Measurements from ENCODE around the gene GSTT2.
"Not testable (repeated sequence)": the region's sequence is repeated elsewhere in the genome, so short reads cannot be mapped to it uniquely, and the experiment has no call there.

Gene GSTT2

DNA sequence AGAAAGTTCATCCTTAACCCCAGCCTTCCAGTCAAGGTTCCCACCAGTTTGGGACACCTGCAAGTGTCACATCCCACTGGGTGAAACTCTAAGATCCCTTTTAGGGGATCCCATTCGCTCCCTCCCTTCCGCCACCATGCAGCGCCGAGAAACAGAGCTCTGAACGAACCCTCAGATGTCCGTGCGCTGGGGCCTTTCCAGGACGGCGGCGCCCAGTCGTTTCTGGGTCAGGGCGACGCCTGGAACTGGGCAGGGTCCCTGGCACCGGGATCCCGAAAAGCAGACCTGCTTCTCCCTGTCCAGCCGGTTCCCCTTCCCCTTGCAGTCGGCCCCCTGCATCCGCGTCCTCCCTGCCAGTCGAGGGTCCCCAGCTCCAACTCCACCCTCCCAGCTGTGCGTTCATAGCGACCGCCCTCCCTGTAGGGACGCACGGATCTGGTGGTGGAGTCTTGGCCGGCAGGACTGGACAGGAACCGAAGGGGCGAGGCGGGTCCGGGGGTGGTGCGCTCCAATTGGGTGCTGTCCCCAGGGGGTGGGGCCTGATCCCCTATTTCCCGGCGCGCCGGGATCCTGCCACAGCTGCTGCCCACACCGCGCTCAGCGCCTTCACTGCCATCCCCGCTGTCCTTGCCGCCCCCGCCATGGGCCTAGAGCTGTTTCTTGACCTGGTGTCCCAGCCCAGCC, at the start of gene GSTT2:
Gene GSTT2 (plus strand): TSS at position 578 of the 684 bp plus-strand sequence.
- not testable (repeated sequence) for DNase-seq (ENCODE audit: low read depth); H3K4me3 ChIP-seq (ENCODE audit: low read length)

DNA sequence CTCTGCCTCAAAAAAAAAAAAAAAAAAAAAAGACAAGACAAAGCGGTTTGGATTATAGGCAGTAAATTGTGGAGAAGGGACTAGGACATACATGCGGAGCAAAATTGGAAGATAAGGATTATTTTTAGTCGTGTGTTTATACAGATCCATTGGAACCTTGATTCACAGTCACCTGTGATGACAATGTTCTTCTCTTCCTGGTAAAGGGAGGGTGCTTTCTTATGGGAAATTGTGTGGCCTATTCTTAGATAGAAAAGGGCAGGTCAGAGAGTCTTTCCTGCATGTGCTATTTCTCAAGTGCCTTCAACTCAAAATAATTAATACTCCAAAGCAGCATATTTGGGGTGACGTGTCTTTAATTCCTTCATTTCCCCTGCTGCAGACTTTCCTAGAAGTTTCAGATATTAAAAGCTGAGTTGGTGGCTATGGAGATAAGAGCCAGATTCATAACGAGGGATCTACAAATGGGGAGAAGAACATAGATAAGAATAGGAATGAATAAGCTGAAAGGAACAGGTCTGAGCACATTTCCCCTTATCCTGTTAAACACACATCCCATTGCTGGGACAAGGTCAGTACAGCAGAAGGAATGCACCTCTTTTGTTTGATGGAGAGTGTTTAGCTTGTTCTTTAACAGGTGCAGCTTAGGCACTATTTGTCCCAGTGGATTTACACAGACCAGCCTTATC, 41.5 kb upstream of the GSTT2 start:
- H3K4me3 ChIP-seq (ENCODE audit: low read length): no peak overlapping the region
- DNase-seq (ENCODE audit: low read depth): no peak
- TF ChIP-seq, protein P1, sequence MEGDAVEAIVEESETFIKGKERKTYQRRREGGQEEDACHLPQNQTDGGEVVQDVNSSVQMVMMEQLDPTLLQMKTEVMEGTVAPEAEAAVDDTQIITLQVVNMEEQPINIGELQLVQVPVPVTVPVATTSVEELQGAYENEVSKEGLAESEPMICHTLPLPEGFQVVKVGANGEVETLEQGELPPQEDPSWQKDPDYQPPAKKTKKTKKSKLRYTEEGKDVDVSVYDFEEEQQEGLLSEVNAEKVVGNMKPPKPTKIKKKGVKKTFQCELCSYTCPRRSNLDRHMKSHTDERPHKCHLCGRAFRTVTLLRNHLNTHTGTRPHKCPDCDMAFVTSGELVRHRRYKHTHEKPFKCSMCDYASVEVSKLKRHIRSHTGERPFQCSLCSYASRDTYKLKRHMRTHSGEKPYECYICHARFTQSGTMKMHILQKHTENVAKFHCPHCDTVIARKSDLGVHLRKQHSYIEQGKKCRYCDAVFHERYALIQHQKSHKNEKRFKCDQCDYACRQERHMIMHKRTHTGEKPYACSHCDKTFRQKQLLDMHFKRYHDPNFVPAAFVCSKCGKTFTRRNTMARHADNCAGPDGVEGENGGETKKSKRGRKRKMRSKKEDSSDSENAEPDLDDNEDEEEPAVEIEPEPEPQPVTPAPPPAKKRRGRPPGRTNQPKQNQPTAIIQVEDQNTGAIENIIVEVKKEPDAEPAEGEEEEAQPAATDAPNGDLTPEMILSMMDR (conservative IDR thresholded peaks at IDR 0.05; ENCODE audit: low read length): no peak

DNA sequence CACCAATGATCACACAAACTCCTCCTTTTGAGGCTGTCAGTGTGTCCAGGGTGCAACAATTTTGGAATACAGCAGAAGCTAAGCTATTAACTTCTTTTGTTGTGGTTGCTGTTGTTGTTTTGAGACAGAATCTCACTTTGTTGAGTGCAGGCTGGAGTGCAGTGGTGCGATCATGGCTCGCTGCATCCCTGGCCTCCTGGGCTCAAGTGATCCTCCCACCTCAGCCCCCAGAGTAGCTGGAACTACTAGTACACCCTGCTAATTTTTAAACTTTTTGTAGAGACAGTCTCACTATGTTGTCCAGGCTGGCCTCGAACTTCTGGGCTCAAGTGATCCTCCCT, 40.9 kb upstream of the GSTT2 start:
- TF ChIP-seq, protein P1 (conservative IDR thresholded peaks at IDR 0.05; ENCODE audit: low read length): no peak
- DNase-seq (ENCODE audit: low read depth): no peak
- no peak overlapping the region for H3K4me3 ChIP-seq (ENCODE audit: low read length)

DNA sequence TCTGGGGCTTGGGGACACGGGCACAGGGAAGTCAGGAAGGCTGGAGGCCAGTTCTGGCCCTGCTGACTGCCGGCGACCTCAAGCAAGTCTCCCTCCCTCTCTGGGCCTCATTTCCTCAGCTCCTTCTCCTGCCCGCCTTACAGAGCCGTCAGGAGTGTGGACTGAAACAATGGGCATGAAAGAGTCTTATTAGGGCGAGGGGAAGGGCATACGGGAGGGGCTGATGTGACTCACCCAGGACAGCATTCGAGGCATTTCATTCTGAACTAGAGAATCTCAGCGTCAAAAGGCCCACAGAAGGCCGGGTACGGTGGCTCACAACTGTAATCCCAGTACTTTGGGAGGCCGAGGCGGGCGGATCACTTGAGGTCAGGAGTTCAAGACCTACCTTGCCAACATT, 39.8 kb upstream of the GSTT2 start:
- DNase-seq (ENCODE audit: low read depth); H3K4me3 ChIP-seq (ENCODE audit: low read length): not testable (repeated sequence)

DNA sequence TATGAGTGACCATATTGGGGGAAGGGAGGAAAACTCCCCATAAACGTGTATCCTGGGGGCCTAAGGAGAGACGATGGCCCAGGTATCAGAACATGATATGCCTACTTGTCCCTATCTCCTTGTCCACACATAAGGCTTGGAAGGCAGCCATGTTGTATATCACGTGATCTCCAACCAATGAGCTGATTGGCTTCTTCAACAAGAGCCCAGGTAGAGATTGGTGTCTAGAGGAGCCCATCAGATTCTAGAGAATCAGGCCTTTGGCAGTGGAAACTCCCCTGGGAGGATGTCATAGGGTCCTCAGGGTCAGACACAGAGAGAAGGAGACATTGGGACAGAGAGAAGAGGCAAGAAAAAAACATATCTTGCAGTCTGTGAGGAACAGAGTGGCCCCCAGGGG, 32.5 kb upstream of the GSTT2 start:
- DNase-seq (ENCODE audit: low read depth); H3K4me3 ChIP-seq (ENCODE audit: low read length): not testable (repeated sequence)

DNA sequence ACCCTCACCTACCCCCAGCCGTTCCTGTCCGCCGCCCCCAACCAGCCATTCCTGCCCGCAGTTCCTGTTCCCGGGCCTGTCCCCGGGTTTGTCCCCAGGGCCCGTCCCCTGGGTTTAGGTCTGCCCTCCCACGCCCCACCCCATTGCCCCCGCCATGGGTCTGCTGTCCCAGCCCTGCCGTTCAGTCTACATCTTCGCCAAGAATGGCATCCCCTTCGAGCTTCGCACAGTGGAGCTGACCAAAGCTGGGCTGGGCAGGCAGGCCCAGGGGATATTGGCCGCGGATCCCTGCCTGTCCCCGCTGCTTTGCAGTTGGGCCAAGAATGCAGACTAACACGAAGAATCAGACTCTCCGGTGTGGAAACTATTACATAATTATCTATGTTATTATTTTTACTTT, 30.2 kb upstream of the GSTT2 start:
- DNase-seq (ENCODE audit: low read depth); H3K4me3 ChIP-seq (ENCODE audit: low read length): not testable (repeated sequence)

DNA sequence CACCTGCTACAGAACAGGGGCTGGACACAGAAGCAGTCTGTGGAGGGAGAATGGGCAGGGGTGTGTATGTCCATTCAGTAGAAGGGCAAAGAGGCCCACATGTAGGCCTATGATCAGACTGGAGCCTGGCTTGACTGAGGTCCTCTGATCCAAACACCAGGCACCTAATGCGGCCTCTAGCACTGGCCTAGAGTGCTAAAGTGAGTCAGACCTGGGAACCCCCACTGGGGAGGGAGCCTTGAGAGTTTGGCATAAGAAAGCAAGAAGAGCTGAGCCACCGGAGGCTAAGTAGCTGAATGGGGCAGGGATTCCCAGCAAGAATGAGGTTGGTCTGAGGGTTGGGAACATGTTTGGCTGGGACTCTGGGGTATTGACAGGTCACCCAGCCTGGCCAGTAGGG, 28.6 kb upstream of the GSTT2 start:
- H3K4me3 ChIP-seq (ENCODE audit: low read length); DNase-seq (ENCODE audit: low read depth): not testable (repeated sequence)

DNA sequence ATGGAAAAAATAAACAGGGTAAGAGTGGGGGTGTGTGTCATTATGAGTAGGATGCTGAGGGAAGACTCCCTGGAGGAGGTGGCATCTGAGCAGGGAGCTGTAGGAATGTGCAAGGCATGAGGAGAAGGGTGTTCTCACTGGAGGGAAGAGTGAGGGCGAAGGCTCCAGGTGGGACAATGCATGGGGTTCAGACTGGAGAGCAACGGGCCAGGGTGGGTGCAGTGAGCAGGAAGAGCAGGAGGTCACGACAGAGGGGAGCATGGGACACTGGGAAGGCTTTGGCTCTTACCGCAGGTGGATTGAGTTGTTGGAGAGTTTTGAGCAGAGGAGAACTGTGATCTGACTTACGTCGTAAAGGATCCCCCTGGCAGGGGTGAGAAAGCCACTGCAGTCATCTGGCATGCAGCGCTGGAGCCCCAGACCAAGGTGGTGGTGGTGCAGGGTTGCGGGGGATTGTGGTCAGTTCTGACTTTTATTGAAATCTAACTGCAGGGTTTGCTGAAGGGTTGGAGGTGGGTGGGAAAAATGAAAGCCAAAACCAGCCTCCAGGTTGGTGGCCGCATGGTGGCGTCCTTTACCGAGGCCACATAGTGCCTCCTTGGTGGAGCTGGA, 27.0 kb upstream of the GSTT2 start:
- not testable (repeated sequence) for DNase-seq (ENCODE audit: low read depth); H3K4me3 ChIP-seq (ENCODE audit: low read length)

DNA sequence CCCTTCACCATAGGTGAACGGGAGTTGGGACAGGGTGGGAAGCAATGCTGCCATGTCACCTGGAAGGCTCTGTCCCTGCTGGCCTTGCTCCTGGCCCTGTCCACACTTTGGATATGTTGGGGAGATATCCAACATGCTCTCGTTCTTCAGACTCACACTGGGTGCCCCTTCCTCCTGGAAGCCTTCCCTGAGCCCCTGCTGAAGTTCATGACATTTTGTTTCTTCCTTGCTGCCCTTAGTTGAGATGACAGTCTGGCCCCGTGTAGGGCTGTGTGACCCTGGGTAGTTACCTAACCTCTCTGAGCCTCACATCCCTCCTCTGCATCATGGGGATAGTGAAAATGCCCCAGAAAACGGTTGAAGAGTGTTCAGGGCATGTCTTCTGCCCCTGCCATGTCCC, 26.4 kb upstream of the GSTT2 start:
- not testable (repeated sequence) for DNase-seq (ENCODE audit: low read depth); H3K4me3 ChIP-seq (ENCODE audit: low read length)

DNA sequence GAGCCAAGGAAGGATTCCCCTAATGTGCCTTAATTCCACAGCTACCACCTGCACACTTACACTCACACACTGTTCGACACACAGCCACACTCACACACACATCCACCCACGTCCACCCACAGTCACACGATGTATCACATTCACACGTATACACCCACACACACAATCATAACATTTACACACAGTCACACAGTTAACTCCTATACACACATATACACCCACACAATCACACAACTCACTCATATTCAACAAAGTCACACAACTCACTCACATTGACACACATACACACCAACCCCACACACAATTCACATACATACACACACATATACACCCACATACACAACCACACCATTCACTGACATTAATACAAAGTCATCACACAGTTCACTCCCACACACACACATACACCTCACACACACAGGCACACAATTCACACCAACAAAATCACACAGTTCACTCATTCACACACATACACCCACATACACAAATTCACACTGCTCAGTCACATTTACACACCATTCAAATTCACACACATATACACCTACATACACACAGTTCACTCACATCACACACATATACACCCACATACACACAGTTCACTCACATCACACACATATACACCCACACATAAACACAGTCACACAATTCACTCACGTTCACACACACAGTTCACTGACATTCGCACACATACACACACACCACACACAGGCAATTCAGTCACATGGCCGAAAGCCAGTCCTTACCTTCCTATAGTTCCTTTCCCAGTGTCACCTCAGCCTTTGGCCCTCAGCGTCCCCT, 25.5 kb upstream of the GSTT2 start:
- DNase-seq (ENCODE audit: low read depth); H3K4me3 ChIP-seq (ENCODE audit: low read length): not testable (repeated sequence)

DNA sequence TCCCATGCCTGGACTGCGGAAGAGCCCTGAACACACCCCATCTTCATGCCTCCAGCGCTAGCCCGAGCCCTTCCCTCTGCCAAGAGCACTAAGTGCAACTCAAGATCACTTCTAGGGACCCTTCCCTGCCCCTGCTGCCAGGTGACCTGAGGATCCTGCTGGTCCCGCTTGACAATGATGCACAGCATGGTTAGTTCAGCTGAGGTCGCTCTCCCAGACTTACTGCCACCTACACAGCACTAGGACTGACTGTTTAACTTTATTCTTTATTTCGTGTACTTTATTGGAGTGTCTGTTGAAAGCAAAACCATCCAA, 25.0 kb upstream of the GSTT2 start:
- DNase-seq (ENCODE audit: low read depth); H3K4me3 ChIP-seq (ENCODE audit: low read length): not testable (repeated sequence)

DNA sequence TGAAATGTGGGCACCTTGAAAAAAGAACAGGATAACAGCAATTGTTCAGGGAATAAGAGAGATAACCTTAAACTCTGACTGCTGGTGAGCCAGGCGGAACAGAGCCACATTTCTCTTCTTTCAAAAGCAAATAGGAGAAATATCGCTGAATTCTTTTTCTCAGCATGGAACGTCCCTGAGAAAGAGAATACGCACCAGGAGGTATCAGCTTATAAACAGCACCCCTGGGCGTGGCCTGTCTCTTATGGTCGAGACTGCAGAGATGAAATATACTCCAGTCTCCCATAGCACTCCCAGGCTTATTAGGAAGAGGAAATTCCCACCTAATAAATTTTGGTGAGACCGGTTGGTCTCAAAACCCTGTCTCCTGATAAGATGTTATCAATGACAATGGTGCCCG, 24.0 kb upstream of the GSTT2 start:
- not testable (repeated sequence) for H3K4me3 ChIP-seq (ENCODE audit: low read length); DNase-seq (ENCODE audit: low read depth)
